ENCODE results near the gene TMEM119. TPM values are rescaled to one million over a fixed set of nuclear protein-coding genes. Genes with fewer than 3 reads are reported as not detected.

The TMEM119 gene
- total and polyA plus RNA-seq, 2 of the 4 experiments (the other 2 are of a cell fraction): 8.1 to 9.2 TPM

DNA sequence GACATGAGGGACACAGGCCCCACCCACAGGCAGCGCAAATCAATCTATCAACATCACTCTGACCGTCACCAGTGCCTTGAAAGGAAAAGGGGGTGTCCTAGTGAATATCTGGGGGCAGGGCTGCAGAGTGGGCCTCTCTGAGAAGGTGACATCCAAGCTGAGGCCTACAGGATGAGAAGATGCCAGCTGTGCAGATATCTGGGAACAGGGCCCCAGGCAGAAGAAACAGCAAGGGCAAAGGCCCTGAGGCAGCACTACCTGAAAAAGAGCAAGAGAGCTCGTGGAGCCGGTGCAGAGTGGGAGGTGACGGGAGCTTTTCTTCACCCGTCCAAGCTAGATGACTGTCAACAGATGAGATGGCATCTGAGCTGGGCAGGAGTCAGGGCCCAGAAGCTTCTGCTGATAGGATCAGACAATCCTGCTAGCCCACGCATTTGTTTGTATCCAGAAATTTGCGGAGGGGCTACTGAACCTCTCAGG, 12.5 kb upstream of the TMEM119 start:
- H3K27me3 ChIP-seq (ENCODE audit: control insufficient read depth, insufficient read depth, low read length): no peaks in the 10 kb centered on the region
- dilution Hi-C loops (cut with HindIII; ENCODE audit: low sequenced_read_pairs, unreplicated experiment) (no loop called here), in situ Hi-C loops (cut with MboI; ENCODE audit: low sequenced_read_pairs) (no loop called here), intact Hi-C loops (cut with micrococcal nuclease) (loop anchor here (2.0 kb wide), 1 partner anchor 340 kb away; no protein-coding TSS in a partner anchor)
- no peaks in the 10 kb centered on the region for H4K20me1 ChIP-seq (ENCODE audit: insufficient read depth, low read length)
- TF ChIP-seq, protein P1, sequence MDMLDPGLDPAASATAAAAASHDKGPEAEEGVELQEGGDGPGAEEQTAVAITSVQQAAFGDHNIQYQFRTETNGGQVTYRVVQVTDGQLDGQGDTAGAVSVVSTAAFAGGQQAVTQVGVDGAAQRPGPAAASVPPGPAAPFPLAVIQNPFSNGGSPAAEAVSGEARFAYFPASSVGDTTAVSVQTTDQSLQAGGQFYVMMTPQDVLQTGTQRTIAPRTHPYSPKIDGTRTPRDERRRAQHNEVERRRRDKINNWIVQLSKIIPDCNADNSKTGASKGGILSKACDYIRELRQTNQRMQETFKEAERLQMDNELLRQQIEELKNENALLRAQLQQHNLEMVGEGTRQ (IDR thresholded peaks at IDR 0.05; ENCODE audit: low read depth, low read length): no peak
- TF ChIP-seq MAZ (IDR thresholded peaks at IDR 0.05; ENCODE audit: borderline replicate concordance, low read depth, low read length): no peak
- TF ChIP-seq POLR2A (IDR thresholded peaks at IDR 0.05; ENCODE audit: low read depth, low read length): no peak
- TF ChIP-seq SMC3 (IDR thresholded peaks at IDR 0.05; ENCODE audit: low read depth, low read length): no peak
- no peak for TF ChIP-seq MAFK (IDR thresholded peaks at IDR 0.05; ENCODE audit: low read depth, low read length)
- no peak for TF ChIP-seq CEBPB (IDR thresholded peaks at IDR 0.05; ENCODE audit: low read depth, low read length)
- TF ChIP-seq, protein P2, sequence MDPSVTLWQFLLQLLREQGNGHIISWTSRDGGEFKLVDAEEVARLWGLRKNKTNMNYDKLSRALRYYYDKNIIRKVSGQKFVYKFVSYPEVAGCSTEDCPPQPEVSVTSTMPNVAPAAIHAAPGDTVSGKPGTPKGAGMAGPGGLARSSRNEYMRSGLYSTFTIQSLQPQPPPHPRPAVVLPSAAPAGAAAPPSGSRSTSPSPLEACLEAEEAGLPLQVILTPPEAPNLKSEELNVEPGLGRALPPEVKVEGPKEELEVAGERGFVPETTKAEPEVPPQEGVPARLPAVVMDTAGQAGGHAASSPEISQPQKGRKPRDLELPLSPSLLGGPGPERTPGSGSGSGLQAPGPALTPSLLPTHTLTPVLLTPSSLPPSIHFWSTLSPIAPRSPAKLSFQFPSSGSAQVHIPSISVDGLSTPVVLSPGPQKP (IDR thresholded peaks at IDR 0.05; ENCODE audit: borderline replicate concordance, low read depth, low read length): no peak
- TF ChIP-seq RFX5 (IDR thresholded peaks at IDR 0.05; ENCODE audit: low read depth, low read length): no peak
- TF ChIP-seq BHLHE40 (IDR thresholded peaks at IDR 0.05; ENCODE audit: low read depth, low read length): no peak
- TF ChIP-seq, protein P3, sequence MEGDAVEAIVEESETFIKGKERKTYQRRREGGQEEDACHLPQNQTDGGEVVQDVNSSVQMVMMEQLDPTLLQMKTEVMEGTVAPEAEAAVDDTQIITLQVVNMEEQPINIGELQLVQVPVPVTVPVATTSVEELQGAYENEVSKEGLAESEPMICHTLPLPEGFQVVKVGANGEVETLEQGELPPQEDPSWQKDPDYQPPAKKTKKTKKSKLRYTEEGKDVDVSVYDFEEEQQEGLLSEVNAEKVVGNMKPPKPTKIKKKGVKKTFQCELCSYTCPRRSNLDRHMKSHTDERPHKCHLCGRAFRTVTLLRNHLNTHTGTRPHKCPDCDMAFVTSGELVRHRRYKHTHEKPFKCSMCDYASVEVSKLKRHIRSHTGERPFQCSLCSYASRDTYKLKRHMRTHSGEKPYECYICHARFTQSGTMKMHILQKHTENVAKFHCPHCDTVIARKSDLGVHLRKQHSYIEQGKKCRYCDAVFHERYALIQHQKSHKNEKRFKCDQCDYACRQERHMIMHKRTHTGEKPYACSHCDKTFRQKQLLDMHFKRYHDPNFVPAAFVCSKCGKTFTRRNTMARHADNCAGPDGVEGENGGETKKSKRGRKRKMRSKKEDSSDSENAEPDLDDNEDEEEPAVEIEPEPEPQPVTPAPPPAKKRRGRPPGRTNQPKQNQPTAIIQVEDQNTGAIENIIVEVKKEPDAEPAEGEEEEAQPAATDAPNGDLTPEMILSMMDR (conservative IDR thresholded peaks at IDR 0.05; ENCODE audit: low read depth, low read length): no peak
- TF ChIP-seq FOS (IDR thresholded peaks at IDR 0.05; ENCODE audit: low read depth, low read length): no peak
- TF ChIP-seq MXI1 (IDR thresholded peaks at IDR 0.05; ENCODE audit: borderline replicate concordance, low read depth, low read length): no peak
- TF ChIP-seq RCOR1 (IDR thresholded peaks at IDR 0.05; ENCODE audit: insufficient replicate concordance, low read length): no peak
- no peaks in the 10 kb centered on the region for H3K36me3 ChIP-seq (ENCODE audit: control insufficient read depth, insufficient read depth, low read length)
- H3K18ac ChIP-seq (ENCODE audit: low read depth, low read length): peak overlapping the region; percentile 75
- H3K56ac ChIP-seq (ENCODE audit: extremely low read depth, insufficient read depth, low read length): 0 out of 2 replicates have a peak overlapping the region, but pooled peaks have one; percentile 53
- H3K9me1 ChIP-seq (ENCODE audit: insufficient read depth, low read length): peaks cover 4% of the 10 kb centered on the region; the same call in 1 of the 2 replicates
- DNase-seq (no peak), ATAC-seq (ENCODE audit: low read depth) (no peak)
- peaks cover 17% of the 10 kb centered on the region for H3K4me1 ChIP-seq (ENCODE audit: control insufficient read depth, insufficient read depth, low read length)
- no TSS peak for BruUV-seq (replicated peaks)
- H2BK15ac ChIP-seq (ENCODE audit: low read depth, low read length): peak overlapping the region; percentile 89; the same call in 2 of the 3 replicates
- POLR2A ChIA-PET (ENCODE audit: unreplicated experiment): no interaction called here
- no peaks in the 10 kb centered on the region for H3K9me3 ChIP-seq (ENCODE audit: control insufficient read depth, insufficient read depth, low read length)
- peaks cover 0 to 5% of the 10 kb centered on the region in 2 experiments; a peak in 1 of 4 replicates for H3K79me1 ChIP-seq (ENCODE audit: low read depth in 1 of 2, low read length in 2 of 2)
- no peak overlapping the region; the same call in 1 of the 2 replicates for H3K9ac ChIP-seq (ENCODE audit: low read depth, low read length)
- peak overlapping the region; percentile 19 to 89; a peak in 2 of 4 replicates for H4K8ac ChIP-seq (ENCODE audit: low read depth in 2 of 2, low read length in 2 of 2)
- H3K27ac ChIP-seq (ENCODE audit: insufficient read depth, low read length): no peak overlapping the region
- H3K4me3 ChIP-seq (ENCODE audit: insufficient read depth, low read depth, low read length): no peak overlapping the region
- peak overlapping the region; percentile 56 for H2AK9ac ChIP-seq (replicated peaks; ENCODE audit: low read depth, low read length, poor library complexity)
- H3K4me2 ChIP-seq (ENCODE audit: low read depth, low read length): no peak overlapping the region
- CTCF ChIA-PET: interaction anchor here (2.0 kb wide), 1 partner anchor 46 kb away, joined by 4 read pairs; no protein-coding TSS in a partner anchor
- peak overlapping the region; percentile 86 for H3K4ac ChIP-seq (ENCODE audit: low read depth, low read length)
- H2AFZ ChIP-seq (replicated peaks; ENCODE audit: low read length, poor library complexity): peak overlapping the region; percentile 82
- no peak overlapping the region for H2BK5ac ChIP-seq (ENCODE audit: low read depth, low read length, poor library complexity, severe bottlenecking)
- peak overlapping the region; percentile 93 for H2BK120ac ChIP-seq (ENCODE audit: low read depth, low read length)
- peak overlapping the region; percentile 47; the same call in 1 of the 2 replicates for H3K14ac ChIP-seq (replicated peaks; ENCODE audit: low read depth, low read length)
- no peak overlapping the region for H3K23ac ChIP-seq (ENCODE audit: low read depth, low read length)
- peak overlapping the region; percentile 37; the same call in 1 of the 2 replicates for H4K5ac ChIP-seq (ENCODE audit: low read depth, low read length)
- peak overlapping the region; percentile 89; the same call in 1 of the 2 replicates for H2AK5ac ChIP-seq (ENCODE audit: low read depth, low read length)
- H2BK20ac ChIP-seq (ENCODE audit: low read depth, low read length): peak overlapping the region; percentile 85
- WGBS, 2 experiments (ENCODE audit: extremely low coverage in 2 of 2, insufficient read length in 1 of 2): 91% methylated on average over 4 of the region's 8 CpGs; no CpG with 5 or more reads in 1 of the 2 experiments
- H4K91ac ChIP-seq (ENCODE audit: insufficient read depth, low read depth, low read length): peak overlapping the region; percentile 85

All from IMR-90 (cell line).